Occipital lobe (tissue), 2 donors: Measurements from ENCODE around the gene ZFP91. TPM values are rescaled to one million over a fixed set of nuclear protein-coding genes. Genes with fewer than 3 reads are reported as not detected.

Experiments
- DNase-seq: peaks from one replicate; lab custom pipeline; 2025; lab: John Stamatoyannopoulos, UW
- total RNA-seq: library from RNA; depleted of rRNA; stranded (reverse); fragments of >200 nt; gene quantifications from one replicate; pipeline ENCODE4 v1.2.3, GENCODE V29; 2014

ZFP91 gene
- total RNA-seq, 1 donor from 2014 or later = 56.0 TPM

- DNase-seq = no peak
Measured at GRCh38 chr11:58659910-58660570, 81.2 kb downstream of the ZFP91 start.

Other genes with a start within 250 kb of the ZFP91 start
- gene OR5B17, start 220.0 kb upstream of the ZFP91 start, total RNA-seq = not detected
- gene OR5B3, start 172.2 kb upstream of the ZFP91 start, total RNA-seq = not detected
- not detected for gene OR5B2, start 150.9 kb upstream of the ZFP91 start, total RNA-seq
- gene OR5B12, start 136.8 kb upstream of the ZFP91 start, total RNA-seq = not detected
- not detected for gene OR5B21, start 71.0 kb upstream of the ZFP91 start, total RNA-seq
- gene LPXN, start 3.2 kb upstream of the ZFP91 start, total RNA-seq = 2.7 TPM
- 2.7 TPM for gene CNTF, start 43.6 kb downstream of the ZFP91 start, total RNA-seq
- 0.31 TPM for gene GLYAT, start 152.9 kb downstream of the ZFP91 start, total RNA-seq